HG03175 (cell line): ENCODE data around the gene RAB44.
"Not testable (repeated sequence)": the region's sequence is repeated elsewhere in the genome, so short reads cannot be mapped to it uniquely, and the experiment has no call there.

Experiments used
- ATAC-seq: cut with Tn5 transposase; IDR thresholded peaks from one replicate; pipeline ENCODE4 v1.9.1; 2021; ENCODE audit warnings: mild to moderate bottlenecking, moderate library complexity; ENCODE audit not compliant: unreplicated experiment

The RAB44 gene

DNA sequence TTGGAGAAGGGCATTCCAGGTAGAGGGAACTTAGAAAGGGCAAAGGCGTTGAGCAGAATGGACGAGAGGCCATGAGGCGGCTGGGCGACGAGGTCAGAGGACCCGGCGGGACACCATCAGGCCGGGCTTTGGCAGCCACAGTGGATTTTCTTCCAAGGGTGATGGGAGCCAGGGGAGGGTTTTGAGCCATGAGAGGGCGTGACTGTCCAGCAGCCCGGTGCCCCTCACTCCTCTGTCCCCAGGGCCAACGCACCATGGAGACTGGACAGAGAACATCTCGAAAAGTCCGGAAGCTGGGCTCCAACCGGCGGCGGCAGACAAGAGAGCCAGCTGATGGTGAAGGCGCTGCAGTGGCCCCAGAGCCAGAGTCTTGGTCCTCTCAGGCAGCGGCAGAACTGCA, 6.4 kb downstream of the RAB44 start:
- no peak for ATAC-seq

DNA sequence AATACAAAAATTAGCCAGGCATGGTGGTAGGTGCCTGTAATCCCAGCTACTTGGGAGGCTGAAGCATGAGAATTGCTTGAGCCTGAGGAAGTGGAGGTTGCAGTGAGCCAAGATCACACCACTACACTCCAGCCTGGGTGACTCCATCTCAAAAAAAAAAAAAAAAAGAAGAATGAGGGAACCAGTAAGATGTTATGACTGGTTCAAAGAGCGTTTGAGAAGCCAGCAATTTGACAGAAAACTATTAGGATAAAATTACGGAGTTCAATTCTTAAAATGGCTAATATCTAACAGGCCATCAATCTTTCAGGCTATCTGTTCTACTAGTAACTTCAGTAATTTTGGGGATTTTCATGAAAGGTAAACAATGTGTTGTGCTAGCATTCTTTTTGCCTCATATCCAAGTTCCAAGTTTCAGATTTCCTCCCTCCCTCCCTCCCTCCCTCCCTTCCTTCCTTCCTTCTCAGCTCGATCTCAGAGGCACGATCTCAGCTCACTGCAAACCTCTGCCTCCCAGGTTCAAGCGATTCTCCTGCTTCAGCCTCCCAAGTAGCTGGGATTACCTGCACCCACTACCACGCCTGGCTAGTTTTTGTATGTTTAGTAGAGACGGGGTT, 7.4 kb downstream of the RAB44 start:
- not testable (repeated sequence) for ATAC-seq

DNA sequence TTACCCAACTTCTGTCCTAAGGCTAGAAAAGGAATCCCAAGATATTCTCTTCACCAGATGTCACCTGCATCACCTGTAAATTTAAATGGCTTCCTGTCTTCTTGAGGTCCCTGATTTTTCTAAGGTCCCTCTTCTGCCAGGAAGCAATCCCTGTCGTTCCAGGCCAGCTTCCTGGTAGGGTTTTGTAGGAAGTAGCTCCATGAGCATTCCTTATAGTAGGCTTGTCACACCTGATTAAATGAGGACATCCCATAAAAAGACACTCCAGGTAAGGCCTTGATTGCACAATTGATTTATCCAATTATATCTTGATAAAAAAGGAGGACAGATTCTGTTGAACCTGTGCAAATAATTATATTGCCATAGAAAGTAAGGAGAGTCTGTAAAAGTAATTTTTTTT, 8.7 kb downstream of the RAB44 start:
- no peak for ATAC-seq

DNA sequence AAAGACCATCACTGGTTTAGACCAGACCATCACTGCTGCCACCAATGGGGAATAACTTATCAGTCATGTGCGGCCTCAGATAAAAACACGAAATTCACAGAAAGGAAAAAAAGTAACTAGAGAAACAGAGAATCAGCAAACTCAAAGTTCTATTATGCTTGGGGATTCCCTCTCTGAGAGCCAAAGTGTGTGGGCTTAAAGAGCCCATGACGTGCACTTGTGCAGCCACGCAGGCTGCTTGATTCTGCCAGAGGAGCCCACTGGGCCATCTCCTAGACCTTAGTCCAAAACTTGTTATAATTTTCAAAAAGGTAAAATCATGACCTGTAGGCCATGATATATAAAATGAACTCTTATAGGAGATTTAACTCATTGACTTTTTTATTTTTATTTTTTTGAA, 15.2 kb downstream of the RAB44 start:
- no peak for ATAC-seq

DNA sequence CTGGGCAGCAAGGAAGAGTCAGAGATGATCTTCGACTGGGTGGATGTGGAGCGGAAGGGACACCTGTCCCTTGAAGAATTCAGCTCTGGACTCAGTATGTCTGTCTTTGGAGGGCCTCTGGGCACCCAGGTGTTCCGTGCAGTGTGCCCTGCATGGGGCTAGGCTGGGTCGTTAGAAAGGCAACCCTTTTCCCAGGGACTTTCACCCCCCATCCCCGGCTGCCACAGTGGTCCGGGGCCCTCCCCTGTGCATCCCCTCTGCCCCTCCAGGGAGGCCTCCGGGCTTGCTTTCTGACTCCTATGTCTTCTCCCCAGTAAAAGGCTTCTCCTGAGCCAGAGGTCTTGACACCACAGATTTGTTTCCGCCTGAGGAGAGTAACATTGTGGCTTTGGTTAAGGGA, 16.2 kb downstream of the RAB44 start:
- ATAC-seq, result no peak

DNA sequence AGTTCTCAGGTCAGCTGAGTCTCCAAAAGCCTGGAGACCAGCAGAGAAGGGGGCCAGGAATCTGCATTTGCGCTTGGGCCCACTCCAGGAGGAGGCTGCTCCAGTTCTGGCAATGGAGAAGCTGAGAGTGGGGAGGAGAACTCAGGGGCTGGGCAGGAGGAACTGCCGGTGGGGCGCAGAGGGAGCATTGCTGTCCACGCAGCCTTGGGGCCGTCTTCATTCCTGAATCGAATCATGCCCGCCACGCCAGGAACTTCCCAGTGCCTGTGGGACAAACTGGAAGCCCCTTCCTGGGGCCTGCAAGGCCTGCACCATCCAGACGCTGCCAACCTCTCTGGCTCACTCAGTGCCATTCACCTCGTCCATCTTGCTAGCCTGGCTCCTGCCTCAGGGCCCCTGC, 16.9 kb downstream of the RAB44 start:
- ATAC-seq, result no peak

DNA sequence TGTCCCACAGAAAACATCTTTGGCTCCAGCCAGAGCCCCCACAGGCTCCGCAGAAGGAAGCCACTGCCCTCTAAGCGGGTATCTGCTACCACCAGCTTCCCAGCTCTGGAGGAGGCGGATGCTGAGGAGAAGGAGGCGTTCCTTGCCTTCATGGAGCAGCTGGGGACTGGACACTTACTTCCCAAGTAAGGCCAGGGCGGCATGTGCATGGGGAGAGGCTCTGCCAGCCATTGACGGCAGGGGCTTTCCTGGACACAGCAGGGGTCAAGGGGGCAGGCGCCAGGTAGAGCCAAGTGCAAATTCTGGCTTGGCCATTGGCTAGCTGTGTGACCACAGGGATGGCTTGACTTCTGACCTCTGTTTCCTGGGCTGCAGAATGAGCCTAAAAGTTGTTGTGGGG, 17.8 kb downstream of the RAB44 start:
- ATAC-seq, result no peak

DNA sequence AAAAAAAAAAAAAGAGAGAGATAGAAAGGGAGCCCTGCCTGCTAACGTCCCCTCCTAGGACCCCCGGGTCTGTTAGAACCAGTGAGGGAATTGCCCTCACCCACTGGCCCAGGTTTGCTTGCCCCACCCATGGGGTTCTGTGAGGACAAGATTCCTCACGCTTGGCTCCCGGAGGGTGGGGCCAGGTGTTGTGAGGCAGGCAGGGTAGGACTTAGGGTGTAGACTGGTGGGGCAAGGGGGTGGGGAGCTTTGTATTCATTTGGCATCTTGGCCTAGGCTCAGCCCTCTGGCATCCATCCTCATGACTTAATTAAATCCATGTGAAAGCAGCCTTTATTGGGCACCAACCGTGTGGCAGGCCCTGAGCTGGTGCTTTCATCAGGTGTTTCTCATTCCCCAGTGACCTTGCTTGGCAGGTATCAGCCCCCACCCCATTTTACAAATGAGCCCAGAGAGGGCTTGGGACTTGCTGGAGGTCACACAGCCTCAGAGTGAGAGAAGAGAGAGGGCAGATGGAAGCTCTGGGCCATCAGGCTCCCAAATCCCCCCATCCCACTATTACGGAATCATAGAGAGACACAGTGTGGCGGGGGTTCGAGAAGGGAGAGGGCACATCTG, 19.0 kb downstream of the RAB44 start:
- ATAC-seq, result no peak

DNA sequence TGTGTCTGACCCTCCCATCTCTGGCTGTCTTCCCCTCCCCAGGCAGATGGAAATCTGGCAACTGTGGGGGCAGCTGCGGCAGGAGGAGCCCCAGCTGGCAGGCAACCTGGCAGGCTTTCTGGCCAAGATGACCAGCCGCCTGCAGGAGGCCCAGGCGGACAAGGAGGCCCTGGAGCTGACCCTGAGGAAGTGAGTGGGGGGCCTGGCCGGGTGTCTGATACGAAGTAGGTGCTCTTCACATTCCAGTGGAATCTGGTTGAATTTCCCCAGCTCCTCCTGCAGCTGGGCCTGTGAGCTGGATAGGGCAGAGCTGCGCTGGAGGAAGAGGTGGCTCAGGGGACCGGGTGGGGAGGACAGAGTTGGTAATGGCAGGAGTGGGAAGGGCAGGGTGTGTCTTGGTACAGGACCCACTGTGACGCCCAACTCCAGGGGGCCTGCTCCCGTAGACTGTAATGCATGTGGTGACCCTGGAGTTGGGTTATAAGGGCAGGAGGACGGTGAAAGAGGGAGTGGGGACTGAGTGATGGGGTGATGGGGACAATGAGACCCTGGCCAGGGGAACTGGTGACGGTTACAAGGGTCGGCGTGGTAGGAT, 19.7 kb downstream of the RAB44 start:
- no peak for ATAC-seq

DNA sequence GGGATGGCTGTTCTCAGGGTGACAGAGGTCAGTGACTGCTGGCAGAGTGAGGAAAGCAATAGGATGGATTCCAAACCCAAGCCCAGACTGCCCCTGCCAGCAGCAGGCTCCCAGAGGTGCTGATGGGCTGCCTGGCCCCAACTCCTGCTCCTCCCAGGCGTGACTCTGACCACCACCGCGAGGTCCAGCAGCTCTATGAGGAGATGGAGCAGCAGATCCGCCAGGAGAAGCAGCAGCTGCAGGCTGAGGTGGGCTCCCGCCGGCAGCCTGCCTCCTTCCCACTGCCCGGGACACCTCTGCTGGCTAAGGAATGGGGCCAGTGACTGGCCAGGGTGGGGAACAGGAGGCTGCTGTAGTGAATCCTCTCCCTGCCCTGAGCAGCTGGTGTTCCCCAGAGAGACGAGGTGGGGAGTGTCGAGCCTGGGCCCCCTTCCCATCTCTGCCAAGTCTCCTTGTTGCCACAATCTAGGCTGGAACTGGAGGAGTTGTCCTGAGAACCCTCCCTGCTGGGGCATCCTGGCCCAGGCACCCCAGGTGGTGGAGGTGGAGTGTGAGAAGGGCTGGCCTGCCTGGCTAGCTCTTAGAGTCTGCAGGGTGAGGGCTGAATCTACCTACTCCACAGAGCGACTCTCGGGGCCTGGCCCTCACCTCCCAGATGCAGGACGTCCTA, 20.4 kb downstream of the RAB44 start:
- no peak for ATAC-seq

DNA sequence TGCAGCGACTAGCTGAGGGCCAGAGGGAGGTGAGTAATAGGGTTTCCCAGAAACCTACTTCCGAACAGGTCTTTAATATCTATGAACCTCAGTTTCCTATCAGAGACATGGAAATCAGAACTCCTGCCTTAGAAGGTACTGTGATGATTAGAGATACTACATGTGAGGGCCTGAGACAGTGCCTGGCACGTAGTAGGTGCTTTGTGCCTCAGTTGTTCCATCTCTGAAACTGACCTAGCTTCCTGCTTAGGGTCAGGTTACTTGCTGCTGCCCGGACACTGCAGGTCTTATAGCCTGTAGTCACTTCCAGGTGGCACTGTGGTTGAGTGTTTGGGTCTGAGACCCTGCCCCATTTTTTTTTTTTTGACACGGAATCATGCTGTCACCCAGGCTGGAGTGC, 20.9 kb downstream of the RAB44 start:
- ATAC-seq, result no peak

DNA sequence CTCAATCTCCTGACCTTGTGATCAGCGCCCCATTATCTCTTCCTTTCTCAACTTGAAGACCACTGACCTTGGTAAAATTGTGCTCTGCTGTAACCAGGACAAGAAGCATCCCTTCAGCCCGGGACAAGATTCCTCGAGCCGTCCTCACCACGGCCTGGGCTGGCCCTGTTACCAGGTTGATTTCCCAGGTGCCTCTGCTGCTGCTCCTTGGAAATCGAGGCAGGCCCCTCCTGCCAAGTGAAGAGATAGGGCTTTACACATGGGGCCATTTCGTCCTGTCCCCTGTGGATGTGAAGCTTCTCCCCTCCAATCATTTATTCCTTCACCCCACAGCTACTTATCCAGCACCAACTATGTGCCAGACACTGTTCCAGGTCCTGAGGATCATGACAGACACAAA, 21.5 kb downstream of the RAB44 start:
- ATAC-seq, result no peak

DNA sequence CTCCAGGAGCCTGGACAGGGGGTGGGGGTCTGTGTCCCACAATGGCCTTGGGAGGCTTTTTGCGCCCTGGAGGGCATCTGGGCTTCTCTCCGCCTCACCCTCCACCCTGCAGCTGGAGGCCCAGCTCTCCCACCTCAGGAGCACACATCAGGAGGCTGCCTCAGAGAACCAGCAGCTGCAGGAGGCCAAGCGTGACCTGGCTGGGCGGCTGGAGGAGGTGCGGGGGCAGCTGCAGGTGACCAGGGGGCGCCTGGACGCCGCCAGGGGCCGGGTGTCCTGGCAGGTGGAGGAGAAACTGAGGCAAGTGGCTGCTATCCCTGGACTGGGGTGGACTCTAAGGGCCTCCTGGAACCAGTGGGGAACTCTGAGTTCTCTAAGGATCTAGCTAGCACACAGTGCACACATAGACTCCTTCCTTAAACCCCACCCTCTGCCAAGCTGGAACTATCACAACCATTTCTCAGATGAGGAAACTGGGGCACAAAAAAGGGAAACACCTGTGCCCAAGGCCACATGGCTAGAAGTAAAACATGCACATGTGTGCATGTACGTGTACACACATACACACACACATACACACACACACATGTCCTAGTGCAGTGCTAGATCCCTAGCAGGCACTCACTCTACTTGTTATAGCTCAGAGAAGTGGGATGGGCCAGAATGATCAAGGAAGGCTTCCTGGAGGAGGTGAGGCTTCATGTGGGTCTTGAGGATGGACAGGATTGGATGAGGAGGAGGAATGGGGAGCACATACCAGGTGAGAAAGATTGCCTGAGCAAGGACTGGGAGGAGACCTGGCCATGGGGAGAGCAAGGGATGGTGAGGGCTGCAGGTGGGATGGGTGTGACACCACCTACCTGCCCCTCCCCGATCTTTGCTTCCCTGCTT, 22.9 kb downstream of the RAB44 start:
- ATAC-seq, result no peak

DNA sequence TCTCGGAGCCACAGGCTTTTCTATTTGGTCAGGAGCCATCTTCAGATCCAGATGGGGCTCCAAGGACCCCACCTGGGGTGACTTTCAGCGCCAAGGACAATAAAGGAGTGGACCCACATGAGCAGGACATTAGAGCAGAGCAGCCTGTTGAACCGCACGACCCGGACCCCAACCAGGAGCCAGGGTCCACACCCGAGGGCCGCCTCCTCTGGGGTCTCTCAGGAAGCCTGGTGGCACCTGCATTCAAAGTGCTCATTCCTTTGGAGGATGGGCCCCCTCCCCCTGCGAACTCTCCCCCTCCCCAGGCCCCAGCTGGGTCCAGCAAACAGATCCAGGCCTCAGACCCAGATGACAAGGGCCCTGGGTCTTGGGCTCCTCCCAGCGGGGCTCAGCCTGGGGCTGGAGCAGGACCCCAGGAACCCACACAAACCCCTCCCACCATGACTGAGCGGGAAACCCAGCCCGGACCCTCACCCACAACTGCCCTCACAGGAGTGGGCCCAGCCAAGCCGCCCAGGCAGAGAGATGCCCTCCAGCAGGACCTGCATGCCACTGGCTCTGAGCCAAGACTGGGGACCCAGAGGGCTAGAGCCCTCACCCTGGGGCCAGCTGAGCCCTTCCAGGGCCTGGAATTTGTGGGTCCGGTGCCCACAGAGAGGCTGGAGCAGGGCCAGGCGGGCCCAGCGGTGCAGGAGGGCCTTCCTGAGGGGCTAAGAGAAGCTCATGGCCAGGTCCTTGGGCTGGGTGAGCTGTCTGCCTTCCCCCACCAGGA, 23.9 kb downstream of the RAB44 start:
- no peak for ATAC-seq

DNA sequence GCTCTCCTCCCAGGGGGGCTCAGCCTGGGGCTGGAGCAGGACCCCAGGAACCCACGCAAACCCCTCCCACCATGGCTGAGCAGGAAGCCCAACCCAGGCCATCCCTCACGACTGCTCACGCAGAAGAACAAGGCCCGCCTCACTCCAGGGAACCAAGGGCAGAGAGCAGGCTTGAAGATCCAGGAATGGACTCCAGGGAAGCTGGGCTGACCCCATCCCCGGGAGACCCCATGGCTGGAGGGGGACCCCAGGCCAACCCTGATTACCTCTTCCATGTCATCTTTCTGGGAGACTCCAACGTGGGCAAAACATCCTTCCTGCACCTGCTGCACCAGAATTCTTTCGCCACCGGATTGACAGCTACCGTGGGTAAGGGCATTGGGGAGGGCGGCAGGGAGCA, 24.7 kb downstream of the RAB44 start:
- ATAC-seq, result no peak

DNA sequence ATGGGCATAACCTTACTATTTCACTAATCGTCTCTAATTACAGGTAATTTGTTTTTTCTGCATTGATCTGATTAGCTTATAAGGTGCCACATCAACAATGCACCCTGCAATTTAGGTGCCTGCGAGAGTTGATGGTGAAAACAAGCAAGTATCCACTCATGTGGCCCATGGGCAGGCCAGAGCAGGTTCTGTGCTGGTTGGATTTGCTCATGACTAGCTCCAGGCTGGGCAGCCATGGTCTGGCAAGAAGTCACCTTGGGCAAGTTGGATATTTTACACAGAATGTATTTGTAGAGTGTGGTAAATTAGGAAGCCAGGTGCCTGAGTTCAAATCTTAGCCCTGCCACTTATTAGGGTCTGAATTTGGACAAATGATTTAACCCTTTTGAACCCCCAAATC, 25.3 kb downstream of the RAB44 start:
- no peak for ATAC-seq

DNA sequence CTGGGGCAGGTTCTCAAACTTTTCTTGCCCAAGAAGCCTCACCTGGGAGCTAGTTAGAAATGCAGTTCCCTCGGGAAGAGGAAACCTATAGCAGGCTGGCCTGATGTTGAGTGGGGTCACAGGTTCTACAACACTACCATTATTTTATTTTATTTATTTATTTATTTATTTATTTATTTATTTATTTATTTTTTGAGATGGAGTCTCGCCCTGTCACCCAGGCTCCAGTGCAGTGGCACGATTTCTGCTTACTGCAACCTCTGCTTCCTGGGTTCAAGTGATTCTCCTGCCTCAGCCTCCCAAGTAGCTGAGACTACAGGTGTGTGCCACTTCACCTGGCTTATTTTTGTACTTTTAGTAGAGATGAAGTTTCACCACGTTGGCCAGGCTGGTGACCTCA, 26.4 kb downstream of the RAB44 start:
- not testable (repeated sequence) for ATAC-seq

DNA sequence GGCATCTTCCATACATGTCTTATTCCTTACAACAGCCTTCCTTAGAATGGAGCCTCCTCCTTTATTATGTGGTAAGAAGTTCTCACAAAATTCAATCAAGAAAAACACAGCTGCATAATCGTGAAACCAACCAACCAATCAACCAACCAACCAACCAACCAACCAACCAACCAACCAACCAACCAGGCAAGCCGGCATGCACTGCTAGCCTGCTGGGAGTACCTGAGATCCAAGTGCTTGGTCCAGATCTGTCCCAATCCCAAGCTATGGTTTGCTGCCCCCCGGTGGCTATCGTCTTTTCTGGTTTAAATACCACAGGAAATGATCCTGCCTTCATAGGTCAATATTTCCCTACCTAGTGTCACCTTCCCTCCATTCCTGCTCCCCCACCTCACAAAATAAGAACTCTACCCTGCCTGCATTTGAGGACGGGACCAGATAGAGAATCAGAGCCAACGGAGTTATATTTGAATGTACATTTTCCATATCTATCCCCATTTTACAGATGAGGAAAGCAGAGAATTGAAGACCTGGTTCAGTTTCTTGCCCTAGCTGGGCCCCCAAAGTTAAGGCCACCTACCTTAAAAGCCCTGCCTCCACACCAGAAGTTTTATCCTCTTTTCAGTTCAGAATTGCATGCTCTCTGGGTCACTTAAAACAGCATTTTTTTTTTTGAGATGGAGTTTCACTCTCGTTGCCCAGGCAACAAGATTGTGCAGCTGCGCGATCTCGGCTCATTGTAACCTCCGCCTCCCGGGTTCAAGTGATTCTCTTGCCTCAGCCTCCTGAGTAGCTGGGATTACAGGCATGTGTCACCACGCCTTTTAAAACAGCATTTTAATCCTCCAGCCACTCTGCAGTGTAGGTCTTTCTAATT, 27.1 kb downstream of the RAB44 start:
- ATAC-seq, result no peak

DNA sequence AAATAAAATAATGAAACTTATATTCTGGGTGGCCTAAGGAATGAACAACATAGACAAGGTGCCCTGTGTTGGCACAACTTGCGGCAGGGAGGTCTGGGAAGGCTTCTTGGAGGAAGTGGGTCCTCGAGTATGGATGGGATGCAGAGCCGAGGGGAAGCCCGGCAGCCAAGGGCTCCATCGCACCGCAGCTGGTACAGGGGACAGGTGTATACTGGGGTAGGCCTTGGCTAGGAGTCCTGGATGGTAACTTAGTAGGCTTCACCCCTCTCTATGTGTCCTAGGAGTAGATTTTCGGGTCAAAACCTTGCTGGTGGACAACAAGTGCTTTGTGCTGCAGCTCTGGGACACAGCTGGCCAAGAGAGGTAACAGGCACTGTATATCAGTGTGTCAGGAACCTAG, 28.0 kb downstream of the RAB44 start:
- ATAC-seq, result no peak
